Activated CD4-positive, alpha-beta T cell treated with anti-CD3 and anti-CD28 coated beads for 36 hours (primary cell): ENCODE results near the gene GSE1. TPM values are rescaled to one million over a fixed set of nuclear protein-coding genes. Genes with fewer than 3 reads are reported as not detected.

Experiments
- ATAC-seq: fragments of 200-7000 bp; cut with Tn5 transposase; one replicate; pipeline ENCODE4 v1.10.0; 2021; ENCODE audit warnings: mild to moderate bottlenecking, moderate library complexity
- CTCF ChIA-PET: fragments of 350-600 bp; sonication (Branson Sonifier 250); formaldehyde crosslinking; loops from one replicate; lab custom pipeline; 2021; ENCODE audit warnings: antibody characterized with exemption; lab: Charles Lee
- POLR2A ChIA-PET: fragments of 350-600 bp; sonication (Branson Sonifier 250); formaldehyde crosslinking; loops from one replicate; lab custom pipeline; 2021; ENCODE audit warnings: antibody characterized with exemption, inconsistent platforms; lab: Charles Lee
- DNase-seq: peaks from one replicate; pipeline ENCODE4 v3.0.0-alpha.2; 2020
- H3K27ac Mint-ChIP-seq: one replicate; pipeline ENCODE4 v1.8.0; 2021; ENCODE audit warnings: mixed read lengths
- H3K27me3 Mint-ChIP-seq: one replicate; pipeline ENCODE4 v1.8.0; 2021; ENCODE audit warnings: mixed read lengths
- H3K36me3 Mint-ChIP-seq: one replicate; pipeline ENCODE4 v1.8.0; 2021; ENCODE audit warnings: low read depth, mixed read lengths
- H3K4me1 Mint-ChIP-seq: one replicate; pipeline ENCODE4 v1.8.0; 2021; ENCODE audit warnings: mixed read lengths
- H3K4me3 Mint-ChIP-seq: one replicate; pipeline ENCODE4 v1.8.0; 2021; ENCODE audit warnings: mild to moderate bottlenecking, moderate library complexity, mixed read lengths
- H3K9me3 Mint-ChIP-seq: one replicate; pipeline ENCODE4 v1.8.0; 2021; ENCODE audit warnings: low read depth, mixed read lengths
- intact Hi-C, 2 experiments: fragments of 100-400 bp; cut with DNase I in 1 of 2; cut with micrococcal nuclease in 1 of 2; formaldehyde crosslinking; loops; one replicate each; pipeline versions ENCODE4 v1.14.2 to v1.15.1; 2022 to 2024; cut with DNase I, micrococcal nuclease
- total RNA-seq, 2 experiments: library from RNA; stranded (reverse); gene quantifications; one replicate each; pipeline ENCODE4 v1.2.3, GENCODE V29; 2021

The GSE1 gene
- total RNA-seq, 2 experiments from 2014 or later, result 13.2 to 13.5 TPM

GRCh38 chr16:85718153-85718477, 105.0 kb downstream of the GSE1 start:
- no peaks in the 10 kb centered on the region for H3K36me3 Mint-ChIP-seq
- DNase-seq (no peak), ATAC-seq (no peak)
- H3K9me3 Mint-ChIP-seq, result no peaks in the 10 kb centered on the region
- no peak overlapping the region for H3K27ac Mint-ChIP-seq
- H3K4me3 Mint-ChIP-seq, result no peak overlapping the region
- CTCF ChIA-PET, result interaction anchor here (0.5 to 3.3 kb wide), 6 partner anchors 18 to 290 kb away, joined by 3 to 26 read pairs (median 4); no protein-coding TSS in a partner anchor
- POLR2A ChIA-PET, result interaction anchor here (0.6 kb wide), 1 partner anchor 36 kb away, joined by 4 read pairs; no protein-coding TSS in a partner anchor
- peaks cover 3% of the 10 kb centered on the region for H3K4me1 Mint-ChIP-seq
- intact Hi-C loops, result loop anchor here (1.0 to 5.0 kb wide), 6 partner anchors 29 to 416 kb away; no protein-coding TSS in a partner anchor
- no peaks in the 10 kb centered on the region for H3K27me3 Mint-ChIP-seq

DNA sequence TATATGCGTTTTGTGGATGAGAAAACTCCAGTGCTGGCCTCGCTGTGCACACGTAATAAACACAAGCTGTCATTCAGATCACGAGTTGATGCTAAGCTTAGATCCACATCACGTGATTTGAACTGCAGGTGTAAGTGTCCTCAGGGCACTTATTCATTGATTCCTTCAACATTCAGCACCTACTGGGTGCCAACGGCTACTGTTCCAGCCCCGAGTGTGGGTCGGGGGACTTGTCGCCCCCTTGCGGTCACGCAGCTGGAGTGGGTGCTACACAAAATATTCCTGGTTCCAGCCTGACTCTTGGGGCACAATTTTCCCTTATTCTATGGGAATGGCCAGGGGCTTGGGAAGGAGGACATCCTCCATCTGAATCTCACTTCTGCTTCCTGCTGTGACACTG, 105.6 kb downstream of the GSE1 start:
- ChIA-PET CTCF (interaction anchor here (0.5 to 1.6 kb wide), 10 partner anchors 11 to 607 kb away, joined by 3 to 6 read pairs (median 4); no protein-coding TSS in a partner anchor), POLR2A (no interaction called here)
- DNase-seq (peak; percentile 20), ATAC-seq (no peak)
- Mint-ChIP-seq H3K4me3 (no peak overlapping the region), H3K9me3 (no peaks in the 10 kb centered on the region), H3K36me3 (no peaks in the 10 kb centered on the region), H3K27me3 (no peaks in the 10 kb centered on the region), H3K4me1 (peaks cover 3% of the 10 kb centered on the region), H3K27ac (no peak overlapping the region)
- intact Hi-C loops, result loop anchor here (1.0 to 5.0 kb wide), 6 partner anchors 29 to 416 kb away; no protein-coding TSS in a partner anchor

DNA sequence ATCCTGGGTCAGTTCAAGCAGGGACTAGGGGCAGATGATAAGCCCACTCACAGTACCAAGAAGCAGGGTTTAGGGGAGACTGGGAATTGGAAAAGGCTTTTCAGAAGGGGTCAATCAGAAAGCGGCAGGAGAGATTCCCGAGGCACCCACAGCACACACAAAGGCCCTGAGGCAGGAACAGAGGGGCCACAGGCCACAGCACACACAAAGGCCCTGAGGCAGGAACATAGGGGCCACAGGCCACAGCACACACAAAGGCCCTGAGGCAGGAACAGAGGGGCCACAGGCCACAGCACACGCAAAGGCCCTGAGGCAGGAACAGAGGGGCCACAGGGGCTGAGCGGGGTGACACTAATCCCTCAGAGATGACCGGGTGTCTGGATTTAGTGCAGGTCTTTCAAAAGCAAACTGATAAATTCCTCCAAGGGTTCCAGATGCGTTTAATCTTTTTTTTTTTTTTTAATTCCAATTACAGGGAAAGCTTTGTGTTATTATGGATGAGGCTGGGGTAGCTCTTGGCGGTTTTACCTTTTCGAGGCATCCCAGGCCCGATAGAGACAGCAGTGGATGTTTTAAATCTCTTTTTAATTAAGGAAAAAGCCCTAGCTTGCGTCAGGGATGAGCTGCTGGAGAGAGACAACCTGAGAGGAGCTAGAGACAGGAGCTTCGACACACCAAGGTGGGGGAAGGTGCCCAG, 106.6 kb downstream of the GSE1 start:
- intact Hi-C loops, result loop anchor here (5.0 kb wide), 2 partner anchors 47 to 417 kb away; no protein-coding TSS in a partner anchor
- ATAC-seq, result no peak
- Mint-ChIP-seq H3K4me1 (peaks cover 3% of the 10 kb centered on the region), H3K9me3 (no peaks in the 10 kb centered on the region), H3K27ac (no peak overlapping the region), H3K27me3 (no peaks in the 10 kb centered on the region), H3K4me3 (no peak overlapping the region), H3K36me3 (no peaks in the 10 kb centered on the region)
- ChIA-PET CTCF (interaction anchor here (0.6 to 1.6 kb wide), 7 partner anchors 10 to 326 kb away, joined by 3 to 6 read pairs (median 4); no protein-coding TSS in a partner anchor), POLR2A (interaction anchor here (0.6 kb wide), 1 partner anchor 283 kb away, joined by 3 read pairs; no protein-coding TSS in a partner anchor)
- no peak for DNase-seq

- no peaks in the 10 kb centered on the region for H3K27me3 Mint-ChIP-seq
- DNase-seq (no peak), ATAC-seq (no peak)
- H3K27ac Mint-ChIP-seq, result no peak overlapping the region
- no peaks in the 10 kb centered on the region for H3K36me3 Mint-ChIP-seq
- no peaks in the 10 kb centered on the region for H3K9me3 Mint-ChIP-seq
- ChIA-PET POLR2A (no interaction called here), CTCF (no interaction called here)
- H3K4me3 Mint-ChIP-seq, result no peak overlapping the region
- peaks cover 3% of the 10 kb centered on the region for H3K4me1 Mint-ChIP-seq
- intact Hi-C loops, result no loop called here
Observed at GRCh38 chr16:85720302-85720637, 107.1 kb downstream of the GSE1 start.

GRCh38 chr16:85722128-85722893, 109.2 kb downstream of the GSE1 start:
- no peaks in the 10 kb centered on the region for H3K36me3 Mint-ChIP-seq
- no peak for DNase-seq
- ATAC-seq, result no peak
- no peak overlapping the region for H3K4me3 Mint-ChIP-seq
- H3K4me1 Mint-ChIP-seq, result no peaks in the 10 kb centered on the region
- no peaks in the 10 kb centered on the region for H3K9me3 Mint-ChIP-seq
- ChIA-PET POLR2A (interaction anchor here (0.7 kb wide), 1 partner anchor 13 kb away, joined by 4 read pairs; no protein-coding TSS in a partner anchor), CTCF (interaction anchor here (0.7 kb wide), 1 partner anchor 303 kb away, joined by 3 read pairs; no protein-coding TSS in a partner anchor)
- no peak overlapping the region for H3K27ac Mint-ChIP-seq
- no peaks in the 10 kb centered on the region for H3K27me3 Mint-ChIP-seq
- intact Hi-C loops, result no loop called here

DNA sequence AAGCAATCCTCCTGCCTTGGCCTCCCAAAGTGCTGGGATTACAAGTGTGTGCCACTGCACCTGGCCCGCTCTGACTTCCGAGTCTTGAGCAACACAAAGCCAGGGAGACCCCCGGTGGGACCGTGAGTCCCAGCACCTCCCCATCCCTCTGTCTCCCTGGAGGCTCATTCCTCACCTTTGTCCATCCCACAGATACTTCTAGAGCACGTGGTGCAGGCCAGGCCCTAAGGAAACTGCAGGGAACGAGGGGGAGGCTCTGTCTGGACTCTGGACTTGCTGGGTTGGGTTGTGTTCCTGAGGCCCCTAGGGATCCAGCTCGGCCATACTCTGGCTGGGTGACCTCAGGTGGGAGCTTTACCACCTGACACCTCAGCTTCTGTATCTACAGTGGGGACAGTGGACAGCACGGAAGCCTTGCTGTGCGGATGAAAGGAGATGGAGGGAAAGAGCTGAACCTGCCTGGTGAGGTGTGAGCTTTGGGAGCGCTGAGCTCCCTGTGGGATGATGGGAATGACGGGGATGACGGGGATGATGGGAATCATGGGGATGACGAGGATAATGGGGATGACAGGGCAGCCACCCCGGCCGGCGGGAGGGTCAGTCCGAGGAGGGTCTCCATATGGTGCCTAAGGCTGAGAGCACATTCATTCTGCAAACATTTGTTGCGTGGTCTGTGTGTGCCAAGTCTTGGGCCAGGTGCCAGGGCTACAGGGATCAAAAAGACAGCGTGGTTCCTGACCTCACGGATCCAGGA, 111.2 kb downstream of the GSE1 start:
- intact Hi-C loops, result no loop called here
- CTCF ChIA-PET, result interaction anchor here (0.5 kb wide), 1 partner anchor 621 kb away, joined by 3 read pairs; no protein-coding TSS in a partner anchor
- Mint-ChIP-seq H3K36me3 (no peaks in the 10 kb centered on the region), H3K27ac (no peak overlapping the region), H3K27me3 (no peaks in the 10 kb centered on the region), H3K9me3 (no peaks in the 10 kb centered on the region), H3K4me3 (no peak overlapping the region), H3K4me1 (no peaks in the 10 kb centered on the region)
- POLR2A ChIA-PET, result interaction anchor here (0.6 kb wide), 1 partner anchor 38 kb away, joined by 5 read pairs; no protein-coding TSS in a partner anchor
- no peak for ATAC-seq
- DNase-seq, result no peak

DNA sequence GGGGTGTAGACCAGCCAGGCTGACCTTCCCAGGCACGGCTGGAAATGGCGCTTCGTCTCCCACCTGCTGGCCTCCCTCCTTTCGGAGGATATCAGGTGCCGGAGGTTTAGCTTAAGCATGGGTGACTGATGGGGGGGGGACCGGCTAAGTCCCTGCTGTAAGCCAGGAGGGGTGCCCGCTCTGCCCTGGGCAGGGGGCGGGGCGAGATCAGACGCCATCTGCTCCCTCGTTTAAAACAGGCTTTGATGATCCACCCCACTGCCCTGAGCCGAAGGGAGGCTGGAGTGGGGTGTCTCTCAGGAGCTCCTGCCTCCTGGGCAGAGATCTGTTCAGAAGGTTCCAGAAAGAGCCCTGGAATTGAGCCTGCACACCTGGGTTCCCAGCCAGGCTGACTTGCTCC, 111.8 kb downstream of the GSE1 start:
- ATAC-seq (no peak), DNase-seq (no peak)
- H3K27me3 Mint-ChIP-seq, result no peaks in the 10 kb centered on the region
- H3K27ac Mint-ChIP-seq, result no peak overlapping the region
- no peaks in the 10 kb centered on the region for H3K36me3 Mint-ChIP-seq
- no peaks in the 10 kb centered on the region for H3K4me1 Mint-ChIP-seq
- CTCF ChIA-PET, result no interaction called here
- POLR2A ChIA-PET, result interaction anchor here (0.6 kb wide), 1 partner anchor 39 kb away, joined by 5 read pairs; no protein-coding TSS in a partner anchor
- no peaks in the 10 kb centered on the region for H3K9me3 Mint-ChIP-seq
- H3K4me3 Mint-ChIP-seq, result no peak overlapping the region
- intact Hi-C loops, result no loop called here

Other genes starting within 250 kb of the GSE1 start
- 10 to 100 TPM; 86.4 to 87.5 TPM for gene GINS2, start 75.6 kb downstream of the GSE1 start, total RNA-seq
- under 1 TPM; 0.23 to 0.25 TPM for gene C16orf74, start 137.8 kb downstream of the GSE1 start, total RNA-seq
- 10 to 100 TPM; 30.4 to 32.9 TPM for gene EMC8, start 186.2 kb downstream of the GSE1 start, total RNA-seq
- 100 to 1,000 TPM; 374 to 508 TPM for gene COX4I1, start 186.4 kb downstream of the GSE1 start, total RNA-seq